Ovary (tissue), 3 donors: ENCODE results near the gene SLC22A13.

Experiments used
- CTCF ChIP-seq, 3 donors: fragments of 450-650 bp in 2 of 3; fragments of 200-600 bp in 1 of 3; IDR thresholded peaks; one replicate each; pipeline versions ENCODE4 v1.5.1 to v1.8.0; 2016 to 2022; ENCODE audit warnings: antibody characterized with exemption in 3 of 3, mild to moderate bottlenecking in 1 of 3
- POLR2A ChIP-seq: fragments of 450-650 bp; IDR thresholded peaks from one replicate; pipeline ENCODE4 v1.6.1; 2017; ENCODE audit warnings: antibody characterized with exemption, mild to moderate bottlenecking, moderate library complexity
- donor health status: DM: no; HTN: no; CAD: no.

- TF ChIP-seq POLR2A: no peak
- TF ChIP-seq CTCF (IDR thresholded peaks at IDR 0.05): no peak
Measured at GRCh38 chr3:38224357-38224756, 41.3 kb upstream of the SLC22A13 start.
